GM19238 (cell line): ENCODE results near the gene DHX29.

ENCODE experiments used
- DNase-seq: peaks from one replicate; pipeline ENCODE4 v3.0.0; 2011; ENCODE audit warnings: low spot score; ENCODE audit not compliant: insufficient read length

DHX29 gene

DNA sequence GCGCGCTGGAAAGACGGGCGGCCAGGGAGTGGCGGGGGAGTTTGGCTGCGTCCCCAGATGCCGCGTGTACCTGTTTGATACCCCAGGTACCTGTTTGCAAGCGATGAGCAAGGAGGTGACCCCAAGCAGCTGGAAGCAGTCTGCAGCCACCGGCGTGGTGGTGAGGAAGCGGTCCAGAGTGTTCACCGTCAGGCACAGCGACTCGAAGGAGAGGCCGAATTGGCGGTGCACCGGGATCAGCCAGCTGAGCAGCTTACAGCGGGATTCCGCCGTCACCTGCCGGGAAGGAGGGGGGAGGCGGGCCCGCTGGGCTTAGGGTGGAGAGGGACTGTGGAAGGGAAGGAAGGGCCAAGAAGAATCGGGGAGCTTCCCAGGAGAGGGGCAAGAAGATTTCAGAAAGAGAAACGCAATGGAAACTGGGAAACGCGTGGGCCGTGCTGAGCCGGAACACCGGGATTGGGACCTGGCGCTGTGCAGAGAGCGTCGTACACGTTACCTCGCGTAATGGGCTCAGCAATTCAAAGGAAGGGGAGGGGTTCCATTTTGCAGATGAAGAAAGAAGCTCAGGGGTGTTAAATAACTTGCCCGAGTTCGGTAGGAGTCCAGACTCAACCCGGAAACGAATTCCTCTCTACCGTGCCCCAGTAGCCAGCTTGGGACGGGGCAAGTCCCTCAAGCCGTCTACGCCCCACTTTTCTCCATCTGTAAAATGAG lies 75.1 kb downstream of the DHX29 start:
- DNase-seq: no peak

DNA sequence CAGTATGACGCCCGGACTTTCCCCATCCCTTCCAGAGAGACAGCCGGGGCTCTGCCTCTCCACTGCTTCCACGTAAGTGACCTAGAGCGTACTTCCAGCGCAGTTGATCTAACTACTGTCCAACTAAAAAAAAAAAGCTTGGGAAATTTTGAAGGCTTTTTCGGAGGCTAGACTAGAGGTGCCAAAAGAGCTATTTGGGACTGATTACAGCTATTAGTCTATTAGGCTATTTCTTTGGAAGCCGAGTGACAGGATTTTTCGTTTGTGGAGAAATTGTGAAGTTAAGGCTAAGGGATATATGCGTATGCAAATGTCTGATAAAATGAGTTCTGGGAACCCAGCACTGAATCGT lies 75.6 kb downstream of the DHX29 start:
- no peak for DNase-seq

DNA sequence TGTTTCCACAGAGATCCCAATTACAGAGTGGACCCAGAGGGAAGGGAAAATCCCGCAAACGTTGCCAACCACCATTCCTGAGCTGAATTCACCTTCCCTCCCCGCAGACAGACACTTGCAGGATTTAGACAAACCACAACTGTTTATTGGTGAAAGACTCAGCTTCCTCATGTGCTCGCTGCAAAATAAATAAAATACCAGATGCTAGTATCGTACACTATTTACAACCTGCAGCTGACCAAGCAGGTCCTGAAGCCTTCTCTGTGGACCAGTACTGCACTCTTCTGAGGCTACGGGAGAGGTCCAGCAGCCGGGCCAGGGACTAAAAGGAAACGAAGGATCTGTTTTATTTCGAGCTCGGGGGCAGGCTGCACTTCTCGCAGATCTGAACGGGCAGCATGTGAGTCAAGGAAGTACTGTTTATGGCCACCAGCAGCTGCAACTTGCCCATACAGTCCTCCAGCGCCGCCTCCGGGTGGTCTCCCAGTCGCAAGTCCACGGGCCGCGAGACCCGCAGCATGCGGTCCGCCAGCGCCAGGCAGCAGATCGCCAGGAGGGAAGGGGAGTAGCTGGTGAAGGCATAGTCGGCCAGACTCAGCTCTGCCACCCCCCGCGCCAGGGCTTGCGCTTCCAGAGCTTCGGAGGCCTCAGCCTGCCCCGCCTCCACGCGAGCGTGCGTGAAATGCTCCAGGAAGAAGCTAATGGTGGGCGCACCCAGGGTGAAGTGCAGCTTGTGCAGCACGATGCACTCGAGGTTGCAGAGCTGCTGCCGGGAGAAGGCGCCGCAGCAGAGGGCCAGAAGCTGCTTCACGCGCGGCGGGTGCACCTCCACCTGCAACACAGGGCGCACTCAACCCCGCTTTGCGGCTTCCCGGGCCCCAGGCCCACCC lies 76.2 kb downstream of the DHX29 start:
- no peak for DNase-seq

DNA sequence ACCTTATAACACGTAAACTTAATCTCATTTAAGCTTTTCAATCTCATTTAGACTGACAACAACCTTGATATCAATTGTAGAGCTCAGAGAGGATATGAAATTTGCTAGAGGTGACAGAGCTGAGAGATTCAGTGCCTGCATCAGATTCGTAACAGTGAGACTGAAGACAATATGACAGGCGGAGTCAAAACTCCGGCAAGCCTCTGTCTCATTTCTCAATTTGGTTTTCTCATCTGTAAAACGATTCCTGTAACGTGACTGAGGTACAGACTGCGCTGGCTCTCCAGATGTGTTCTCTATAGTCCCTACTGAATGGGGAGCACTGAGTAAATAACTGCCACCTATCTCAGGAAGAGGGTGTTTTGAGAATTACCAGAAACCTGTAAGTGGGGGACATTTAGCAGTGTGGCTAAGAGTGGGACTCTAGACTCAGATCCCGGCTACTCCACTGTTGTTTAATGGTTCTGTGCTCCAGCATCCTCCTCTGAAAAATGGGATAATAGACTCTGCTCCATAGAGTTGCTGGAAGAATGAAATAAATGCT lies 77.3 kb downstream of the DHX29 start:
- no peak for DNase-seq

DNA sequence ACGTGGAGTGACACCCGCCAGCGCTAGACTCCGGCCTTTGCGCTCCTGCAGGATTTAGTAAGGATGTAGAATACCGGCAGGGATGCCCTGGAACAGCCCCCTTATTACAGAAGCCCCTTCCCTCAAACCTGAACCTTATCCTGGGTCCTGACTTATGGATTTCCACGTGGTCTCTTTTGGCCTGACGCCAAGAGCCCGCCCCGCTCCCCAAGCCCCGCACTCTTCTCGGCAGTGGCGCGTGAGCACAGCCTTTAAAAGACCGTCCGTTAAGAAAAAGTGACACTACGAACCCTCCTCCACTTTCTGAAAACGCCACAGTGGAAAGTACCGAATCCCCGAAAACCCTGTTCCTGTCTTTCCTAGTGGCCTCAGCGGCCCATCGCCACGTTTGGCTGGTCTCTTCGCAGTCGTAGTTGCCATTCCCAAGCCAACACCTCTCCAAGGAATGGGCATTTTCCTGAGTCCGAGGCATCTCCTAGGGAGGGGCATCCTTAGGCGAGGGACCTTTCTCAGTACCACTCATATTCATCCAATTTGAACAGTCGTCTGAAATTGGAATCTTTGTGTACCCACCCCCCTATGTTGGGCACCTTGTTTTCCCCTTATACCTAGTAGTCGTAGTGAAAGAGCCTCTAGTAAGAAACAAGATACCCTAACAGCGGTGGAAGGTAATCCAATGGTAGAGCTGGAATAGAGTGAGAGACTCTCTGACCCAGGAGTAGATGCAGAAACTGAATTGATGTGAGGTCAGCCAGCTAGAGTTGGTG lies 79.6 kb downstream of the DHX29 start:
- DNase-seq: no peak

DNA sequence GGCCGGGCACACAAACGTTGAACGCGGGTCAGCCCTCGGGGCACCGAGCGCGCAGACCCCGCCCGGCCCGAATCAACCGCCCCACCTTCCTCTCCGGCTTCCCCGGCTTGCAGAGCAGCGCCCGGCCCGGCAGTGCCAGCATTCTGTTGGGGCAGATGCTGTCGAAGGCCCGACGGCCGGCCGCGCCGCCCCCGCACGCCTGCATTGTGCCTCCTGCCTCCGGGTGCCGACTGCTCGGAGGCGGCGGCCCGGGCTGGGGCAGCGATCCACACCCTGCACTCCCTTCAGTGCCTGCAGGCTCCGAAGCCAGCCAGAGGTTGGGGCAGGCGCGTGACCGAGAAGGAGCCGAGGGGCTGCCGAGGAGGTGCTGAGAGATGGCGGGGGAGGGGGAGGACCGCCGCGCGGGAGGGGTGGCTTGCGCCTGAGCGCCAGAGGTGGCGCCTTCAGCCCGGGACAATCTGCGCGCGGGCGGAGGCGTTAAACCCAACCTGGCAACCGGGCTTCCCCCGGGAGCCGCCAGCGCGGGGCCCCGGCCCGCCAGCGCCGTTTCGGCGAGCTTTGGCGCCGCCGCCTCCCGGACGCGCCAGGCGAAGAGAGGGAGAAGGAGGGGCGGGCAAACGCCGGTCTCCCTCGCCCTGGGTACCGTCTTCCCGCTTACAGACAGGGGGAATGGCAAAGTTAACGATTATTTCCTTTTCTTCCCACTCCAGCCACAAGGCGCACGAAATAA lies 80.4 kb downstream of the DHX29 start, which contains the start of gene MCIDAS:
Gene MCIDAS (minus strand): TSS at position 382 of the 730 bp plus-strand sequence. CDS start 177 bp downstream, at position 205.
- no peak for DNase-seq

DNA sequence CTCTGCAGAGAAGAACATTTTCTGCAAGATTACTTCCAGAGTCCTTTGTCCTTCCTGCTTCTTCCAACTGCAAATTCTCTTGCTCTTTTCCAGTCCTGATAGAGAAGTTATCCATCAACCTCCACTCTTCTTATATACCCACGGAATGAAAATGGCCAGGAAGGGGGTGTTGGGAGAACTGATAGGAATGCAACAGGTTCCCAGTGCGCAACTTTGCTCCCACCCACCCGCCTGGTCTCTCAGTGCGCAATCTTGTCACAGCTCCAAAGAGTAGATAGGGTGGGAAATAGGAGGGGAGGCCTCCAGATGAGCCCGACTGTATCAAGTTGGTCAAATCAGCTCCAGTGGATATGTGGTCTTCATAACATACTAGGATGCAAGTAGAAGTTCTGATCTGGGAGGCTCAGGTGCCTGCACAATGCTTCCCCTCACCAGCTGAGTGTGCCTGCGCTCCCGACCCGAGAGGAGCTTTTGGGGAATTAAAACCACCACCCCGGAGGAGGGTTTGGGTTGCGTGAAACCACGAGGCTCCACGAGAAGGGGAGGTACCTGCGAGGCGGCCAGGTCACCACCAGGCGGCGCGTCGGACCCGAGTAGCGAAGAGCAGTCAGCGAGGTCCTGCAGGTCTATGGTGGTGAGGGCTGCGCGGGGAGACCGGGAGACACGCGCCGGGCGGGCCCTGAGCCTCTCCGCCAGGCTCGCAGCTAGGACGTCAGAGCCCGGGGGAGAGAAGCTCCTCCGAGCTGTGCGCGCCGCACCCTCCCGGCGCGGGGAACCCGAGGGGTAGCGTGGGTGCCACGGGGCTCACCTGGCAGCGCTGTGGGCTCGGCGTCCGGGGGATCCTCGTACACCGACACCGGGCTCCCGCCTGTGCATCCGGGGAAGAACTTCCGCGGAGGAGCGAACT lies 81.2 kb downstream of the DHX29 start:
- DNase-seq: no peak

DNA sequence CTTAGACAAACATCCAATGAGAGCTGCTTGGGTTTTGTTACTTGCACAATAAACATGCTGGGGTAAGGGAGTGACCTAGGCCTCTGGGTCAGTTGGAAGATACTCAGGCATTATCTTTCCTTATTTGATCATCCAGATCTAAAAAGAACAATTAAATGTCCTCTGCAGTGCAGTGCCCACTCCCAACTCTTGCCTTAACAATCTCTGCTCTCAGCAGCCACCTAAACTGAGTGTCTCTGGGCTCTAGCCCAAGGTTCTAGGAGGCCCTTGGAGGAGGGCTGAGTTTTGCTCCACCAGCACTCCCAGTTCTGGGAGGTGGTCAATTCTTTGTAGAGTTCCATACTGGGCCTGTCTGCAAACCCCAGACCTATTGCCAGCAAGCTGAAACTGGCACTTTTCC lies 82.1 kb downstream of the DHX29 start:
- DNase-seq: no peak

DNA sequence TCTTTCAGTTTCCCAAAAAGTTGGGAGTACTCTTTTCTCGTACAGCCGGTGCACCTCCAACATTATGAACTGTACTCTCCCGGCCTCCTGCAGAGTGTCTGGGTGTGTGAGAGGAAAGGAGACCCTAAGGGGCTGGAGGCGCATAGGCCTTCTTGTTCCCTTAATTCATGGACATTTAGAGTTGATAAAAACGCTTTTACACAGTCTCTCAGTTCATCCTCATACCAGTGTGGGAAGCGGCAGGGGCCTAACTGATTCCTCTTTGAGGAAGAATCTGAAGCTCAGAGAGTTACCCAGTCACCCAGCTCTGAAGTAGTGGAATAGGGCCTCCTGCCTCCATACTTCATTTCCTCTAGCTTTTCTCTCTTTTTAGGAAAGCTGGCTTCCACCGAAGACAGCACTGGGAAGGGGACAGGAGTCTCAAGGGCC lies 83.7 kb downstream of the DHX29 start:
- DNase-seq: no peak

DNA sequence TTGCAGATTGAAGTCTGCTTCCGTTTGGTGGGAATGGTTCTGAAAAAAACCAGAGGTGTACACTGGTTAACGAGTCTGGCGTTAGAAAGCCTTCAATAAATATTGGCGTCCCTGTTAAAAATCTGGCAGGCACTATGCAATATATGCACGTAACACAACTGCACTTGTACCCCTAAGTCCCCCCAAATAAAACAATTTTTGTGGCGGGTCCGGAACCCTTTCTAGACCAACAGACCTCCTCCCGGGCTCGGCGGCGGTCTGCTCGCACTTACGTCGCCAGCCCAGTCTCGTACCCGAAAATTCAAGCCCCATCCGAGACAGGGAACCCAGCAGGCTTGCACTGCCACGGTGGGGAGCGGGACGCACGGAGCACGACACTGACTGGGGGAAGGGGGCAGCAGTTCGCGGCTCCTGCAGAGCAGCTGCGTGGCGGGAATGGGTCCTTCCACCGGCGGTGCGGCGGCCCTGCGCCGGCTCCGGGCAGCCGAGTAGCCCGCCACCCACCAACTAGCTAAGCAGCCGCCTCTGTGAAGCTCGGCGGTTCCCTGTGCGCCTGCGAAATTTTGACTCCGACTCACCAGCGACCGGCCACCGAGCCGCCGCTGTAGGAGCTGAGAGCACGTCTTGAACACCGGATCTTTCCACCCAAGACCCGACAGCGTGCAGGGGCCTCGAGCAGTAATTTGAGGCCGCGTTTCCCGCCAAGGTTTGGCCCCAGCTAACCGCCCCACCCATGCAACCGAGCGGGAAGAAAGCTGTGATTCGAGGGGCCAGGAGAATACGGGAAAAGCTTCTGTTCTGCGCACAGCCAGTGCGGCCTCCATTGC lies 84.3 kb downstream of the DHX29 start:
- DNase-seq: no peak

DNA sequence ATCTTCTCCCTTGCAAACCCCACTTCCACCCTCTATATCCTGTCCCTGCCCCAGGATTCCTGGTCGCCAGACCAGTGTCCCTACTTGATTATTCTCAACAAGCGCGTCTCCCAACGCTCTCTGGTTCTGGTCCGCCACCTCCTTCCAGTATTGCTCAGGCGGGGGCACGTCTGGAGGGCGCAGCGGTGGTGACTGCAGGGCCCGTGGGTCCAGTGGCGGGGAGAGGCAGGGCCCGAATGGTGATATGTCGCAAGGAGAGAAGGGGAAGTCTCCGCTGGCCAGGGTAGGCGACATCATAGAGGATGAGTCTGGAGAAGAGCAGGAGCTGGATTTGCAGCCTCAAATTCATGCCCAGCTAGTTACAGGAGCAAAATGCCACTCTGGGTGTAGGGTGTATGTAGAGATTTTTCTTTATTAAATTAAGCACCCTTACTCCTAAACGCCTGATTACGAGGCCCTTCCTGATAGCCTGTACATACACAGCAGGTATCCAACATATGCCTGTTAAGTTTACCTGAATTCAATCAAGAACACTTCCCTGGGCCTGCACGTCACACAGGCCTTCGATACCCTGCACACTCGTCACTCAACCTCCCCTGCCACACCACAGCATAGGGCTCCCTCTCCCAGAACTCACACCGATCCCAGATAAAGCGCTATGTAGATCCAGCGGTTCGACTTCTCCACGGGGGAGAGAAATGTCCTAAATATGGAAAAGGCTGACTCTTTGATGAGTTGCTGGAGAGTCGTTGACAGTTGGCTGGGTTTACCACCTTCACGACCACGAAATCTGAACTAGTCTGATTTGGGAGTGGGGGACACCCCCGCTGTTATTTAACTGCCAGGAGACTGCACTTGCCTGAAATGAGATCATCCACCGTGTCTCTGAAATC lies 85.2 kb downstream of the DHX29 start:
- no peak for DNase-seq

DNA sequence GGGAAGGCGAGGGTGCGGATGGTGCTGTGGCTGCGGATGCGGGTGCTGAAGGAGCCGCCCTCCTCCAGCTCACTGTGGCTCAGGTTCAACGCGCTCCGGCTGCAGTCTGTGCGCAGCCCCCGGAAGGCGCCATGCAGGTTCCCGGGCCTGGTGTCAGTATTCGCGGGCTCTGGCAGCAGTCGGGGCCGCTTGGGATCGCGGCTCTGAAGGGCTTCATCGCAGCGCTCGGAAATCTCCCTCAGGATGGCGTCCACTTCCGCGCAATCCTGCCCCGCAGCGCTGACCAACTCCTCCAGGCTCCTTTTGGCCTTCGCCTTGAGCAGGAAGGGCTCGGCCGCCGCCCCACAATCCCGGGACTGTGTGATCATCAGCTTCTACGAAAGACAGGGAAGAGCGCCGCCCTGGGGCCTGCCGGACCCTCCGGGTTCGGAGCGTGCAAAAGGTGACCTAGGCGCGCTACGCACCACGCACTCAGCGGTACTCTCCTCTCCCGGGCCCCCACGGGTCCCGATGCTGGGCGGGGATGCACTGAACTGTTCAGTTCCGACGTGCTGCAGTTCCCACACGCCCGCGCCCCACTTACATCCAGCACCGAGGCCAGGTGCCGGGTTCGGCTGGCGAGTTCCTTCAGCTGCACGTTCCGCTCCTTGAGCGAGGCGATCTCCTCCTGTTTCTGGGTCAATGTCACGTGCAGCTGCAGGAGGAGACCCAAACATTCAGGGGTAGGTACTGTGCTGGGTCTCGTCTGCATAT lies 86.9 kb downstream of the DHX29 start:
- DNase-seq: no peak

DNA sequence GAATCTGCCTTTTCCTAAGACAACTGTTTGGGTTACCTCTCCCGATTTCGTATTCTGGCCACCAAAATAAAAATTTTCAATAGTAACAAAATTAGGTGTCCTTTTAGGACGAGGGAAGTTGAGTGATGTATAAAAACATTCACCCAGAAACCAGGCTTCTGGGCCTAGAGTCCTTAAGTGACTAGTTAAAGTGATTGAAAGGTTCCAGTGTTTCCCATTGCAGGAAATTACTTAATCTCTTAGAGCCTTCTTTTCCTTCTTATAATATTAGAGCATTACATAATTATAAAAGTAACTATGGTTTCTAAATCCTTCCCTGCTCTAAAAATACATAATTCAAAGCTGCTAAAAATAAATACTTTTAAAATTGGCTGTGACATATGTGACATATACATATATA lies 87.7 kb downstream of the DHX29 start:
- DNase-seq: no peak

DNA sequence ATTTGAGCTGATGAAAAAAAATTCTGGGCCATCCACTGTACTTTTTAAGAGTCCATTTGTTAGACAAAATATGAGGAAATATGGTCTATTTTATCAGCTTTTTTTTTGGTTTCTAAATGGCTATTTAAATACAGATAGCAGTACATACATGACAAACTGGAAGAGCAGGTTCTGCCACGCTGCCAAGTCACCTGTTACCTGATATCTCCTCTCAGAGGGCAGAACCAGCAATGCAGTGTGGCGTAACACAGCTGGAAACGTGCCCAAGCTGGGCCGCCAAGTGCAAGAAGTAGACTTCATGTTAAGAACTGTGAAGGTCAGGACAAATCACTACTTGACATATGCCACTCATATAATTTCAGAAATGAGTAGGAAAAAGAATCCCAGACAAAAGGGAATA lies 88.5 kb downstream of the DHX29 start:
- no peak for DNase-seq

DNA sequence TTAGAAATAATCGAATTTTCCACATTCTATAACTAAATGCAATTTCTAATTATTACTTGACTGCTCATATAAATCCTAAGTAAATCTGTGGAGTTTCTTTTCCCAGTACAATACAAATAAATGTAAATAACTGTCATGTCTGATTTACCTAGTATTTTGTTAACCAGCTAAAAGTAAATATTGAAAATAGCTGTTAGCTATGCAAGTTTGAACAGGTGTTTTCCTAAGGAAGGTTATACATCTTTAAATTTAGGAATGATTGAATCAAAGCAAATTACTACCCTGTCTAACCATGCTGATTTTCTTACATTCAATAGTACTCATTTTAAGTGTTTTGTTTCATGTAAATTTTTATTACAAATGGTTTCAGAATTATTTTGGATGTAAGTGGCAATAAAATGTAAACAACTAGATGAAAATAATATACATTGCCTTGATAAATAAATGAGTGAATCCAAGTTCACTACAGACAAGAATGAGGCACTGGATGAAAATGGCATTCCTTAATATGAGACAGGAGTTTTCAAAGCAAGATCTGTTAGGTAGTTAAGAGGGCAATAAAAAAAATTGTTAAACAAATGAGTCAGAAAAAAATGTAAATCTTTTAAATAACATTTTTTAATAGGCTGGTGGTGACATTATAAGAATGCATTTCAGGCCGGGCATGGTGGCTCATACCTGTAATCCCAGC lies 96.2 kb downstream of the DHX29 start:
- DNase-seq: no peak
